Astrocyte (in vitro differentiated cells and primary cell): Measurements from ENCODE around the gene QRICH1. TPM values are rescaled to one million over a fixed set of nuclear protein-coding genes. Genes with fewer than 3 reads are reported as not detected.

ENCODE experiments used
- DNase-seq: peaks from one replicate; pipeline ENCODE4 v3.0.0-alpha.2; 2010; ENCODE audit warnings: low read depth
- FAIRE-seq: peaks from 2 replicates; lab custom pipeline; 2011; peaks lifted over from hg19 to GRCh38; lab: Jason Lieb, UNC
- H2AFZ ChIP-seq: 2 replicates; pipeline ENCODE4 v1.6.0; 2012; ENCODE audit warnings: low read depth, low read length, inconsistent platforms
- H3K27ac ChIP-seq: 2 replicates; pipeline ENCODE4 v1.5.1; 2011; ENCODE audit warnings: low read depth, low read length, inconsistent platforms
- H3K27me3 ChIP-seq: 2 replicates; pipeline ENCODE4 v1.6.0; 2011; ENCODE audit warnings: low read length, inconsistent platforms; ENCODE audit not compliant: insufficient read depth
- H3K36me3 ChIP-seq: 2 replicates; pipeline ENCODE4 v1.5.1; 2011; ENCODE audit warnings: low read length, inconsistent platforms; ENCODE audit not compliant: insufficient read depth
- H3K4me1 ChIP-seq: 2 replicates; pipeline ENCODE4 v1.5.1; 2011; ENCODE audit warnings: low read length, inconsistent platforms; ENCODE audit not compliant: insufficient read depth
- H3K4me2 ChIP-seq: 2 replicates; pipeline ENCODE4 v1.6.0; 2012; ENCODE audit warnings: low read length, inconsistent platforms
- H3K4me3 ChIP-seq: 2 replicates; pipeline ENCODE4 v1.5.1; 2011; ENCODE audit warnings: low read depth, mild to moderate bottlenecking, low read length, inconsistent platforms; ENCODE audit not compliant: insufficient read depth
- H3K79me2 ChIP-seq: 2 replicates; pipeline ENCODE4 v1.6.0; 2012; ENCODE audit warnings: mild to moderate bottlenecking, low read length, inconsistent platforms; ENCODE audit not compliant: insufficient read depth
- H3K9ac ChIP-seq: 2 replicates; pipeline ENCODE4 v1.6.0; 2012; ENCODE audit warnings: mild to moderate bottlenecking, low read length, inconsistent platforms
- H3K9me3 ChIP-seq: 2 replicates; pipeline ENCODE4 v1.5.1; 2012; ENCODE audit warnings: low read depth, mild to moderate bottlenecking, low read length, inconsistent platforms; ENCODE audit not compliant: insufficient read depth
- H4K20me1 ChIP-seq: 2 replicates; pipeline ENCODE4 v1.6.0; 2012; ENCODE audit warnings: low read length, inconsistent platforms; ENCODE audit not compliant: insufficient read depth
- H3K27ac Mint-ChIP-seq: one replicate; pipeline ENCODE4 v1.8.0; 2021; ENCODE audit warnings: mild to moderate bottlenecking, mixed read lengths; ENCODE audit not compliant: unreplicated experiment
- H3K27me3 Mint-ChIP-seq: one replicate; pipeline ENCODE4 v1.8.0; 2021; ENCODE audit warnings: low read depth, mixed read lengths; ENCODE audit not compliant: unreplicated experiment
- H3K36me3 Mint-ChIP-seq: one replicate; pipeline ENCODE4 v1.8.0; 2021; ENCODE audit warnings: low read depth, mixed read lengths; ENCODE audit not compliant: unreplicated experiment
- H3K4me1 Mint-ChIP-seq: one replicate; pipeline ENCODE4 v1.8.0; 2021; ENCODE audit warnings: low read depth, mixed read lengths; ENCODE audit not compliant: unreplicated experiment
- H3K4me3 Mint-ChIP-seq: one replicate; pipeline ENCODE4 v1.8.0; 2021; ENCODE audit warnings: mild to moderate bottlenecking, moderate library complexity, mixed read lengths; ENCODE audit not compliant: unreplicated experiment
- H3K9me3 Mint-ChIP-seq: one replicate; pipeline ENCODE4 v1.8.0; 2021; ENCODE audit warnings: mild to moderate bottlenecking, mixed read lengths; ENCODE audit not compliant: unreplicated experiment
- CTCF ChIP-seq: IDR thresholded peaks from 2 replicates; pipeline ENCODE4 v1.5.1; 2011; ENCODE audit warnings: low read depth, mild to moderate bottlenecking, inconsistent platforms, low read length, moderate library complexity; ENCODE audit not compliant: insufficient read depth
- EZH2 ChIP-seq: IDR thresholded peaks from 2 replicates; pipeline ENCODE4 v1.6.1; 2012; ENCODE audit warnings: mild to moderate bottlenecking, low read length, inconsistent platforms; ENCODE audit not compliant: insufficient read depth
- total RNA-seq: library from RNA; stranded (reverse); gene quantifications from 2 replicates; pipeline ENCODE4 v1.2.1, GENCODE V29; 2021

The QRICH1 gene
- total RNA-seq, 1 donor from 2014 or later, result 119 TPM

DNA sequence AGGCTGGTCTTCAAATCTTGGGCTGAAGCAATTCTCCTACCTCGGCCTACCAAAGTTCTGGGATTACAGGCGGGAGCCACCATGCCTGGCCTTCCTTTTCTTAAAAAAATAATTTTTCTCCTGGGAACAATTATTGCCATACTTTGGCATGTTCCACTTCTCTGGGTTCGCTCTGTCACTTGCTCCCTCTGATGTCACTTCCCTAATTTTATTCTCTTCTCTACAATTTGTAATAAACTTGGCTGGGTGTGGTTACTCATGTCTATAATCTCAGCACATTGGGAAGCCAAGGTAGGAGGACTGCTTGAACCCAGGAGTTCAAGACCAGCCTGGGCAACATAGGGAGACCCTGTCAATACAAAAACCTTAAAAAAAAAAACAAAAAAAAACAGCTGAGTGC lies 58.6 kb downstream of the QRICH1 start:
- peaks cover 6% of the 10 kb centered on the region for H3K4me1 ChIP-seq
- Mint-ChIP-seq H3K4me3 (no peak overlapping the region), H3K27ac (no peak overlapping the region), H3K36me3 (peaks cover 18% of the 10 kb centered on the region), H3K4me1 (peaks cover 17% of the 10 kb centered on the region), H3K9me3 (no peaks in the 10 kb centered on the region), H3K27me3 (no peaks in the 10 kb centered on the region)
- peaks cover 6% of the 10 kb centered on the region for H3K79me2 ChIP-seq
- no peak overlapping the region for H2AFZ ChIP-seq
- H3K9me3 ChIP-seq, result no peaks in the 10 kb centered on the region
- no peak for TF ChIP-seq CTCF
- no peak for TF ChIP-seq EZH2
- H3K9ac ChIP-seq, result no peak overlapping the region
- no peaks in the 10 kb centered on the region for H3K27me3 ChIP-seq
- DNase-seq, result no peak
- no peak overlapping the region for H3K4me3 ChIP-seq
- H3K27ac ChIP-seq, result no peak overlapping the region
- H3K36me3 ChIP-seq, result peaks cover 40% of the 10 kb centered on the region
- H3K4me2 ChIP-seq, result no peak overlapping the region
- H4K20me1 ChIP-seq, result peaks cover 22% of the 10 kb centered on the region
- FAIRE-seq, result no peak

DNA sequence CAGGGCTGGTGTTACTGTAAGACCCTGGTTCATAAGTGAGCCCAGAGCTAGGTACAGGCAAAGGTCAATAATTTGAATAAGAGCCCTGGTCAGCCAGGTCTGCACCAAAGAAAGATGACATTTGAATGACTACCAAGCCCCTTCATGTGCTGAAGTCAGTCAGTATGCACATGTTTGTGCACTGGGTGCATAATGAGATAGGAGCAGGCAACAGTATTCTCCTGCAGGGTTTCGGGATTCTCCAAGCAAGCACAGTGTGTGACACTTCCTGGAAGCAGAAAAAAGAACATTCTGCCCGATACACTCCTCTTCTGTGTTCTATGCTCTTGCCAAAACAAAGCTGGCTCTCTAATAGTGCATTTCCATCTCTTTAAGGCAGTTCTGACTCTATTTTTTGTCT lies 59.2 kb downstream of the QRICH1 start:
- Histone ChIP-seq H4K20me1 (peaks cover 19% of the 10 kb centered on the region), H3K4me2 (no peak overlapping the region), H3K36me3 (peaks cover 36% of the 10 kb centered on the region), H3K27me3 (no peaks in the 10 kb centered on the region), H3K27ac (no peak overlapping the region), H3K9me3 (no peaks in the 10 kb centered on the region), H3K9ac (no peak overlapping the region), H3K79me2 (peaks cover 6% of the 10 kb centered on the region), H3K4me3 (no peak overlapping the region), H2AFZ (no peak overlapping the region), H3K4me1 (peaks cover 6% of the 10 kb centered on the region)
- peaks cover 17% of the 10 kb centered on the region for H3K4me1 Mint-ChIP-seq
- H3K36me3 Mint-ChIP-seq, result peaks cover 16% of the 10 kb centered on the region
- no peak for TF ChIP-seq EZH2
- TF ChIP-seq CTCF, result no peak
- H3K4me3 Mint-ChIP-seq, result no peak overlapping the region
- no peaks in the 10 kb centered on the region for H3K27me3 Mint-ChIP-seq
- no peaks in the 10 kb centered on the region for H3K9me3 Mint-ChIP-seq
- FAIRE-seq (no peak), DNase-seq (no peak)
- H3K27ac Mint-ChIP-seq, result no peak overlapping the region

- Histone ChIP-seq H2AFZ (no peak overlapping the region), H3K79me2 (peaks cover 20% of the 10 kb centered on the region), H3K36me3 (peaks cover 34% of the 10 kb centered on the region), H3K27ac (no peak overlapping the region), H3K4me2 (no peak overlapping the region), H3K4me1 (peaks cover 17% of the 10 kb centered on the region), H3K27me3 (no peaks in the 10 kb centered on the region), H4K20me1 (peaks cover 26% of the 10 kb centered on the region), H3K9me3 (no peaks in the 10 kb centered on the region), H3K4me3 (no peak overlapping the region), H3K9ac (no peak overlapping the region)
- Mint-ChIP-seq H3K4me1 (peaks cover 25% of the 10 kb centered on the region), H3K9me3 (no peaks in the 10 kb centered on the region), H3K4me3 (no peak overlapping the region), H3K36me3 (peaks cover 18% of the 10 kb centered on the region), H3K27ac (peak overlapping the region; percentile 53), H3K27me3 (no peaks in the 10 kb centered on the region)
- DNase-seq, result no peak
- FAIRE-seq, result no peak
- TF ChIP-seq CTCF (no peak), EZH2 (no peak)
Measured at GRCh38 chr3:49032646-49033304, 61.1 kb downstream of the QRICH1 start.
